GM21717 (cell line): ENCODE data around the gene AP1G1.
A peak's percentile ranks its signal among the peaks of the same experiment; 100 is the strongest.

Experiments used
- ATAC-seq: cut with Tn5 transposase; IDR thresholded peaks from one replicate; pipeline ENCODE4 v1.9.1; 2021; ENCODE audit warnings: mild to moderate bottlenecking, moderate library complexity; ENCODE audit not compliant: unreplicated experiment

AP1G1 gene

GRCh38 chr16:71758293-71758760 is 50.3 kb downstream of the AP1G1 start:
- ATAC-seq = no peak

DNA sequence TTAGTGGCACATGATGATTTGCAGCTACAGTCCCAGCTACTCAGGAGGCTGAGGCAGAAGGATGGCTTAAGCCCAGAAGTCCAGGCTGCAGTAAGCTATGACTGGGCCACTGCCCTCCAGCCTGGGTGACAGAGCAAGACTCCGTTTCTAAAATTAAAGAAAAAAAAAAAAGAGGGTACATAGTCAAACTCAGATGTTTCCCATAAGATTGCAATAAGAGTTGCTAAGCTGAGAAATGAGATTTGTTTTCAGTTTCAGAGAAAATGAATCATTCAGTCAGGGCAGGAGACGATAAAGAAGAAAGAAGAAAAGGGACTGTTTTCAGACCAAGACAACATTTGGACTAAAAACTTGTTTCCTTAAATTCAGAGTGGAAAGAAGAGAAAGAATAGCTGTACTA is 54.0 kb downstream of the AP1G1 start:
- no peak for ATAC-seq

DNA sequence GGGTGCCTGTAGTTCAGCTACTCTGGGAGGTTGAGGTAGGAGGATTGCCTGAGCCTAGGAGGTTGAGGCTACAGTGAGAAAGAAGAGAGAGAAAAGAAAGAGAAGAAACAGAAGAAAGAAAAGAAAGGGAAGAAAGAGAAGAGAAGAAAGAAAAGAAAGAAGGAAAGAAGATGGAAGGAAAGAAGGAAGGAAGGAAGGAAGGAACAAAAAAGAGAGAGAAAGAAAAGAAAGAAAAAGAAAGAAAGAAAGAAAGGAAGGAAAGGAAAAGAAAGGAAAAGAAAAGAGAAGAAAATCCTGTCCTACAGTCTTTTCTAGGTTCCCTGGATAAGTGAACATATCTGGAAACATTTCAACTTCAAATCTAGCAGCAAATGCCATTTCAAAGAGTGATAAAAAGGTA is 54.5 kb downstream of the AP1G1 start:
- no peak for ATAC-seq

DNA sequence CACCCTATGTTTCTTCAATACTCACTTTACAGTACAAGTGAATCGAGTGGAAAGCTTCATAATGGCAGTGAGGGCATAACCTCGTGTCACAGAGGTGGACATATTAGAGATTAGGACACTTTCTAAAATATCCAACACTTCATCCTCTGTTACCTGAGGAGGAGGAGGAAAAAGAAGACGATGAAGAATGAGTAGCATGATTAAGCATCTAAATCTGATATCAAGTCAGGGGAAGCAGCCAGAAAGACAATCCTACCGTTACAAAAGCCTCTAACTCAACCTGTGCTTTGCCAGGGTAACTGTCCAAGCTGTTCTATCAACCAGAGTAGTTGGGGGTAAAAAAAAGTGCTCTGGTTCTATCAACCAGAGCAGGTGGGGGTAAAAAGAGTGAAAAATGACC is 60.4 kb downstream of the AP1G1 start:
- ATAC-seq = no peak

DNA sequence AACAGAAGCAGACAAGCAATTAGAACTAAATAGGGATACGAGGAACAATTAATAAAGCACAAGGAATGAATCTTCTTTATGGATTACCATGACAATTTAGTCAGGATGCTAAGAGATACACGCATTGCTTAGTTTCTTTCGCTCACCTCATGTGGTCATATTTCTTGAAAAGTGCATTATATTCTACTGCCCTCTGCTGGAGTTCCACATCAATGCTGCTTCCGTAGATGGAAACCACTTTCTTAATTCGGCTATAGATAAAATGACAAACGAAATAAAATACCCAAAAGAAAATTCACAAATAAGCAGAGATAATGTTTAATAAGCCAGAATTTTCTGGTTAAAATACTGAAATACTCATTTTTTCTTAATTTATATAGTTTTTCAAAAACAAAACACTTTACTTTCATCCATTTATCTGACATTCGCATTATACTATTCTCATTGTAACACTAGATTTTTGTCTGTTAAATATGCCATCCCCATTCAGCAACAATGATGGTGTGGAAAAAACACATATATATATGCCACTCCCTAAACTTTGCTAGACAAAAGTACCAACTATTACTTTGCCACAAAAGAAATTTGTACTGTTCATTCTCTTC is 62.1 kb downstream of the AP1G1 start:
- no peak for ATAC-seq

DNA sequence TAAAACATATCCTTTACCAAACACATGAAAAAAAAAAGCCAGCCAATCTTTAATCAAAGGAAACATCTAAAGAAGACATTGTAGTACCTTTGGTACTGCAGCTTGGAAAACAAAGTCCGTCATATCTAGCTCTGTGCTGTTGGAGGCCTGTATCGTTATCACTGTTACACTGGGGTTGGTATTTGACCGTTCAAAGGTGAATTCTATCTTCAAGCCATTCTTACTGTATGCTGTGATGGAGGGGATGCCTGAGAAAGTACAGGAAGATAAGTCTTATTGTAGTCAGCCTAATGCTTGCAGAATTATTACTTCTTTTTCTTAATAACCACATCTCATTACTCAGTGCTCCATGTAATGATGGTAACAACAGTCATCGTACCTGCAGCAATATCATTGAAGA is 69.8 kb downstream of the AP1G1 start:
- no peak for ATAC-seq

- no peak for ATAC-seq
Observed at GRCh38 chr16:71737501-71737900, 71.1 kb downstream of the AP1G1 start.

- no peak for ATAC-seq
Observed at GRCh38 chr16:71734511-71734910, 74.1 kb downstream of the AP1G1 start.

- no peak for ATAC-seq
Observed at GRCh38 chr16:71732587-71732986, 76.0 kb downstream of the AP1G1 start.

- no peak for ATAC-seq
Observed at GRCh38 chr16:71727551-71728324, 80.9 kb downstream of the AP1G1 start.

DNA sequence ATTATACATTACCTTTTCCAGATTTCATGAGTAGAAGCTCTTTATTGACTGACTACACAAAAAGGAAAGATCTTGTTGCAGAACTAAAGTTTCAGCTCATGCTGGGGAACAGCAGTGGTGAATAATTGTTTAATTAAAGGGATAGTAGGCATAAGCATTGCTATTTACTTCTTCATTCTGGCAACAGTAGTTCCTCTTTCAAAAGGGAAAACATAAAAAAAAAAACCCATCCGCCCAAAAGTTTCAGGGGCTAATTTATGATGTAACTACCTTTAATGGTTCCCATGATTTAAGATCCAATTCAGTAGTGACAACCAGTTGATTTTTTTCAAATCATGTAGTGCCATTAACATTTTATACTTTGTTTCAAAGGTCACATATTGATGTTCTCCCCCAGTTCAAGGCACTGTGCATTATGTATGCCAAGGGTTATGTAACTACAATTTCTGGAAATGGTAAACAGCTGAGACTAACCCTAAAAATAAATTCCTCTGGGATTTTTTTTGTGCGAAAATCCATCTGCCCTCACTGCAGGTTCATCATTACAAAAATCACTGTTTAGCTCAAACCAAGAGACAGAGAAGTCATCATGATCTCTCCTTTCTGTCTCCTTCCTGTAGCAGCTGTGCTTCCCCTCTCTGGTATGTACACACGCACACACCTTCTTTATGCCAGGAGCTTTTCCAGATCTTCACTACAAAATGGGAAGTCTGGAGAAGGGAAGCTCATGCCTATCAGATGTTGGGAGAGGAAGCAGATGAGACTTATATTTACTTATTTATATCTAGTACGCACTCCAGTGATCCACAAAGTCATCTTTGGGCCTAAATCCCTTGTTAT is 81.9 kb downstream of the AP1G1 start:
- no peak for ATAC-seq

DNA sequence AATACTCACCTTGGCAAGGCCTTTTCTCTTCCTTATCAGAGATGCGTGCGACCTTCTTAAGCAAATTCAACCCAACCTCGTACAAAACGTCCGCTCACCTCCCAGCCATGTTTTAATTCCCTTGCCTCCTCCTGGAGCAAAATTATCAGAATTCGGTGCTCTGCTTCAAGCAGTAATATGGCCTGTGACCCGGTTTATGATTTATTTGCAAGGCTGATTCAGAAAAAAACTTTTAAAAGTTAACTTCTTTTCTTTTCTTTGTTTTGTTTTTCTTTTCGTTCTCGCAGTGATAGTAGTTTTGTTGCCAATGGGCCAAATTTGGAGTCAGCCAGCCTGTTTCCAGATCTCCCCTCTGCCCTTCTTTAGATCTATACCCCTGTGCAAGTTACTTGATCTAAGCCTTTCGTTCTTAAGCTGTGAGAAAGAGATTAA is 84.3 kb downstream of the AP1G1 start, which contains the start of gene PHLPP2:
TSS of gene PHLPP2 (minus strand) at position 382 of the 432 bp plus-strand sequence. CDS start 9,906 bp downstream, outside the sequence.
- no peak for ATAC-seq

DNA sequence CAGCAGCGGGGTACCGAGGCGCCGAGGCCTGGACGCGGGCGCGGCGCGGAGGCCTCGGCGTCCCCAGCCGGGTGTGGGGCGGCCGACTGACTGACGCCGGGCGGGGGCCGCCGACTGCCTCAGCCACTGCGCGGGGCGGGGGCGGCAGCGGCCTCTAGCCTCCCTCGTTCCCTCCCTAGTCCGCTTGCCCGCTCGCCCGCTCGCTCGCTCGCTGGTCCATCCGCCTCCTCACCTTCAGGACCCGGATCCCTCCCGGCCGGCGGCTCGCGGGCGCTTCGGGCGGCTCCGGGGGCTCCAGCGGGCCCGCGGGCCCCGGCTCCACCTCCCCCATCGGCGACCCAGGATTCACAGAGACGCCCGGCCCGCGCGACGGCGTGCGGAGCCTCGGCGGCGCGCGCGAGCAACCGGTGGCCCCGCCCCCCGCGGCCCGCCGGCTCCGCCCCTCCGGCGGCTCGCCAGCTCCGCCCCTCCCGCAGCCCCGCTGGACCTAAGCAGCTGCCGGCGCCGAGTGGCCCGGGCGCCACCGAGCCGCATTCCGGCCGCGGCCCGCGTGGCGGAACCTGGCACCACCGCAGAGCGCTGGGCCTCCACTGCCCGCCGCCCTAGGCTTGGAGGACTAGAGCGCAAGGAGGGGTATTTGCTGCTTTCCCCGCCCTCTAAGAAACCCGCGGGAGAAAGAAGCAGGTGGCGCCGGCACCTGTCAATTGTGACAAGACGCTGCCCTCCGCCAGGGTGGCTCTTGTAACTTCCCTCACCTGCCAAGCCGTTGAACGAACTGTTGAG is 84.9 kb downstream of the AP1G1 start:
- ATAC-seq = peak; percentile 71

GRCh38 chr16:71722801-71723536 is 85.7 kb downstream of the AP1G1 start:
- peak; percentile 41 for ATAC-seq

GRCh38 chr16:71721066-71721740 is 87.4 kb downstream of the AP1G1 start:
- ATAC-seq = no peak

DNA sequence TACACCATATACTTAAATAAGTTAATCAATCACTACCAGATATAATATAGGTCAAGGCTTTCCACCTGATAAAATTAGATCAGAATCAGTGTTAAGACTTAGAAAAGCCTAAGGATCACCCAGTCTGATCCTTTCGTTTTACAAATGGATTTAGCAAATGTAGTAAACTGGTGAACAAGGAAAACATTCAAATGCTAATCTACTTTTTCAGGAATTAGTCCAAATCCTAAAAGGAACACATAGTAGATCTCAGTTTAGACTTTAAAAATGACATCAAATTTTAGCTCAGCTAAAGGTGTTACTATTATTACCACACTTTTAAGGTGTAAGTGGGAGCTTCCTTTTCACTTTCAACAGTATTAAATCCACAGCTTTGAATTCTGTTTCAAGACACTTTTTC is 96.1 kb downstream of the AP1G1 start:
- no peak for ATAC-seq

- no peak for ATAC-seq
Observed at GRCh38 chr16:71711789-71712188, 96.8 kb downstream of the AP1G1 start.

DNA sequence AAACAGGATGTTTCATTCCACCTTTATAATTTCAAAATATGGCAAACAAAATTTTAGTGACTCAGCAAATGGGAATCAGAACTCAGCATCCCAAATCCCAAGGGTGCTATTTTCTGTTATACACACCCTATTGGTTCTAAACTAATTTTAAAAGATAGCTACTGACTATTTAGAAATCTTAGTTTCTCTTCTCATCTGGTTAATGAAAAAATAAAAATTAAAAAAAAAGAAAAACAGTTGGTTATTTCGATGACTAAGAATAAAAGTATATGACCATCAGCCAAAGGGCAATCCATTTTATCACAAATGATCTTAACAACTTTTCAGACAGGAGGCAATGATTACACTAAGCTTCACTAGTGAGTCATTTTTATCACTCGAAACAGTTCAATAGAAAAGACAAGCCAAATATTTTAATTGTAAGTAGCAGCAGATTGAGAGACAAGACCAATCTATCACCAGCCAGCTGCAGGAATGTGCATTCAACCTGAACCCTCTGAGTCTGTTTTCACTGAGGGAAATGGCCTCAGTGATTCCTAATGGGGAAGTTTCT is 99.3 kb downstream of the AP1G1 start:
- no peak for ATAC-seq

- ATAC-seq = no peak
Observed at GRCh38 chr16:71708696-71709095, 99.9 kb downstream of the AP1G1 start.
